NCI-H748 (cell line): ENCODE results near the gene LCT.
A peak's percentile ranks its signal among the peaks of the same experiment; 100 is the strongest.
"Not testable (repeated sequence)": the region's sequence is repeated elsewhere in the genome, so short reads cannot be mapped to it uniquely, and the experiment has no call there.

ENCODE experiments used
- DNase-seq: peaks from one replicate; lab custom pipeline; 2025; ENCODE audit not compliant: unreplicated experiment; lab: John Stamatoyannopoulos, UW

The LCT gene

GRCh38 chr2:135832891-135833290, 4.1 kb downstream of the LCT start:
- no peak for DNase-seq

DNA sequence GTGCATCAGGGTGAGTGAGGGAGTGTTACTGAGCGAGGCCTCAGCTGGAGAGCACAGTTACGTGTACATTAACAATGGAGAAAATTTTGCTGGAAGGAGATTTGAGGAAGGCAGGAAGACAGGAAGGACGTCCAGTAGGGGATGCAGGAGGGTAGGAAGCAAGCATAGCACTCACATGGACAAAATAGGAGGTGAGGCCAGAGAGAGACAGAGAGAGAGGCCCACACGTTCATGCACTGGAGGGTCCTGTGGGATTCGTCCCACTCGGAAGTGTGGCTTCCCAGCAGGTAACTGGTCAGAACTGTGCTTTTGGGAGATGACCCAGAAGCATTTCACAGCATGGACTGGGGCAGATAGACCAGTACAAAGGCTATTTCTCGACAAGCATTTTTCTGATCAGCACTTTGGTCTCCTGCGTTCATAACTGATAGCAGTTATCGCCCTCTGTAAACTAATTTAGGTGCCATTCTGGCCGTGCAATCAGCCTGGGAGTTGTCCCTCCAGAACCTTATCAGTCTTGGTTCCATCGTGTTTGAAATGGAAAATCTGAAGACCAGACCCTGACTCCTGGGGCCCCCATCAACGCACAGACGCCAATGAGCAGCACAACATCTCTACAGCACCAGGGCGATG, 5.7 kb downstream of the LCT start:
- no peak for DNase-seq

DNA sequence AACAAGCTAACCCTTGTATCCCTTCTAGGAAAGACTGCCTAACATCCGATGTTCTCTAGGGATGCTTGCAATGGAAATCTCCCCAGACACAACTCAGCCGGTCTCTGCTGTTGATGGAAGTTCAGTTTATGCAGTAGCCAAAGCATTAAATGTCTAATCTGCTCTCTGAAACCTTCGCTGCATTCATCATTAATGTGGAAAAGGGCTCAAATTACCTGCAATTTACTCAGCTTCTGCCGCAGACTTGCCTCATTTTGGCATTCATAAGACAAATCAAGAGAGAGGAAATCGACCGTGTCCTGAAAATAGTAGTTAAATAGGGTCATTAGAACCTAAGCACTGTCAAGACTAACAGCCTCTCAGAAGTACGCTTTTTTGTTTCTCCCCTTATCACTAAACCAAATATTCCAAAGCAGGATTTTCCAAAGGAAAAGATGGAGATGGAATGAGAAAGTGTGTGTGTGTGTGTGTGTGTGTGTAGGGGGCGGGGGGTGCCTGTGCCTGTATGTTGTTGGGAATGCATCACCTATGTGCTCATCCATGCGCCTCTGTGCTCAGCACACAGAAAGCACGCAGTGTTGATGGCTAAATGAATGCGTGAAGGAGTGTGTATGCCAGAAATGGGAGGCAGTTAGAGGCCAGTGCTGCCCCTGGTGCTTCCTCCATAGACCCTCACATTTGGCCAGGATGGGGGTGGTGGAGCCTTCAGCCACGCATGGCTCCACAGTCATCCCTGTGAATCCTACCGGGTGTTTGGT, 7.4 kb downstream of the LCT start:
- peak; percentile 96 for DNase-seq

GRCh38 chr2:135826544-135826943, 10.4 kb downstream of the LCT start:
- no peak for DNase-seq

DNA sequence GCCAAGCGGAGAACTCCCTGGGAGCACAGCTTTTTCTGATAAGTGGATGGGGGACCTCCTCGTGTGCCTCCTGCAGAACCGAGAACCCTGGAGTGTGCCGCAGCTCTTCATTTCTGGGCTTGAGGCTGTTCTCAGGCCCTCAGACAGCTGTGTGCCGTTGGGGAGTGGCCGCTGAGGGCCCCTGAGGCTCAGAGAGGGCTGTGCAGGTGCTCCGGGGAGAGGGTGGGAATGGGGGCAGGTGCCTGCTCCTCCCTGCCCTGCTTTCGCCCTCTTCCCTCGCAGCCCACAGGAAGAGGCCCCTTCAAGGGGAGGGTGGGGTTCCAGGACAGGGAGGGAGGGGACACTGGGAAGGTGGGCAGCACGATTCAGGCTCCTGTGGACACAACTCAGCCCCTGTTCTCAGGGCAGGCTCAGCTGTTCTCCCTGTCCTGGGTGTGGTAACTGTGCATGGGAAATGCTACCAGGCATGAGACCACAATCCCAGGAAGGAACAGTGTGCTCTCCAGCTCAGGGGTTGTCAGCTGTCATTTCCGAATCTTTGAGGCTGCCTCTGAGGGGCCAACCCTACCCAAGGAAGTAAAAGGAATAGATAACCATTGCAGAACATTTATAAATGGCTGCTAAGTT, 11.3 kb downstream of the LCT start:
- DNase-seq, result peak; percentile 42

GRCh38 chr2:135825131-135825530, 11.9 kb downstream of the LCT start:
- DNase-seq, result no peak

GRCh38 chr2:135822855-135823254, 14.1 kb downstream of the LCT start:
- DNase-seq, result no peak

DNA sequence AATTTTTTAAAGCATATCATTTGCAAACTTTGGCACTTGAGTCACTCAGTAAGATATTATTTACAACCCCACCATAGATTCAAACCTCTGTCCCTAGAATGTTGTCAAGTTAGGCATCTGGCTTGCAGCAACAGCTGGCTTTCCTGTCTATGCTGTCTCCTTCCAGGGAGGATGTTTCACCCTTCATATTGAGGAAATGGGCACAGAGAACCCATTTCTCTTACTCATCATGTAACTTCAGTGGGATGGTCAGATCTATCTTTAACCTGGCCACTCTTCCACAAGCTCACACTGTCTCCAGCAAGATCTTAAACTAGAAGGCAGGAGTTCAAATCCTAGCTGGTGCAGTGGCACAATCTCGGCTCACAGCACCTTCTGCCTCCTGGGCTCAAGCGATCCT, 15.8 kb downstream of the LCT start:
- no peak for DNase-seq

- DNase-seq, result peak; percentile 2
Observed at GRCh38 chr2:135820003-135820618, 16.9 kb downstream of the LCT start.

DNA sequence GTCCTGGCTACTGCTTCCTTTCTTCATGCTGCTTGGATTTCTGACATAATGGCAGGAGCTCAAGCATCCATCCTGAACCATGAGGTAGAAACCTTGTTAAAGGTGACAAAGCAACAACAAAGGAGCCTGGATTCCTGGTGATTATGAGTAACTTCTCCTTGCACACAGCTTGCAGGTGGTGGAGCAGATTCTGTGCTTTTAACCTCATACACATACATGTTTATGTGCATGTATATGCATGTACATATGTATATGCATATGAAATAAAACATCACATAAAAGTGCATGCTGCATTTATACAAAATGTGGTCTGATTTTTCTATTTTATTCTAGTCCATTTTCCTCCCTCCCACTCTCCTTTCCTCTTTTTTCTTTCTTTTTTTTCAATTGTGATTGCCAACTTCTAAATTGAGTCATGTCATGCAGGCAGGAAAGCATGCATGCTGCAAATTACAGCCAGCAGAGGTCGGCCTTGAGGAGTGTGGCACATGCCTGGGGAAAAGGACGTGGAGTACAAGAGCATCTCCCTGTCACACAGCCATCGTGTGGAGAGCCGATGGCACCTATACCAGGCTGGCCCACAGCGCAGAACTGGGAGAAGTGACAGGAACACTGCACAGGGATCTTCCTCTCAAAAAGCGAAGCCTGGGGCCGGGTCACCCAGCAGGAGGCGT, 17.9 kb downstream of the LCT start:
- DNase-seq, result peak; percentile 15

GRCh38 chr2:135817951-135818350, 19.0 kb downstream of the LCT start:
- DNase-seq, result no peak

GRCh38 chr2:135817466-135817865, 19.5 kb downstream of the LCT start:
- no peak for DNase-seq

- DNase-seq, result no peak
Observed at GRCh38 chr2:135815269-135815668, 21.7 kb downstream of the LCT start.

DNA sequence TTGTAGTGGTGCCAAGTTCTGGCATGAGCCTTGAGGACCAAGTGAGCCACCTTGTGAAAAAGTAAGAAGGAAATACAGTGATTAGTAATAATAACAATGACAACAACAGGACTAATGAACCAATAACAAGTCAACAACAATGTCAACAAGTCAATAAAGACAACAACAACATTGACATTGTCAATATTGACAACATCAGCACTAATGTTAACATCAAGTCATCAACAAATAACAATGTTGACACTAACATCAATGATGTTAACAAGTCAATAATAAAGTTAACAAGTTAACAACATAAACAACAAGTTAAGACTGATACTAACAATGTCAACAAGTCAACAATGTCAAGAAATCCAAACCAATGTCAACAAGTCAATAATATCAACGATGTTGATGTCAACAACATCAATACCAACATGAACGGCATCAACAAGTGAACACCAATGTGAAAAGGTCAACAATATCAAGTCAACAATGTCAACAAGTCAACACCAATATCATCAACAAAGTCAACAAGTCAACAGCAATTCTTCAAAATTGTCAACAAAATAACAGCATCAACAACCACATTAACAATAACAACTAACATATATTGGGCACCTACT, 24.0 kb downstream of the LCT start:
- DNase-seq, result no peak

DNA sequence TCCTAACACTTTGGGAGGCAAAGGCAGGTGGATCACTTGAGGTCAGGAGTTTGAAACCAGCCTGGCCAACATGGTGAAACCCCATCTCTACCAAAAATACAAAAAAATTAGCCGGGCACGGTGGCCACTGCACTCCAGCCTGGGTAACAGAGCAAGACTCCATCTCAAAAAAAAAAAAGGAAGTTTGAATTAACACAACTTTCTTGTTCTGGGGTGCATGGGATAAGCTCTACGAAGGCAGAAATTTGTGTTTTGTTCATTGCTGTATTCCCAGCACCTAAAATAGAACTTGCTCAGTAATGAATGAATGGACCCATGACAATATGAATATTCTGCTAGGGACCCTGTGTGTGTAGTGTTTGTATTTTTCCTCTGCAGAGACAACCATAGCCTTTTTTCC, 29.1 kb downstream of the LCT start:
- not testable (repeated sequence) for DNase-seq

GRCh38 chr2:135803278-135803677, 33.7 kb downstream of the LCT start:
- DNase-seq, result no peak

DNA sequence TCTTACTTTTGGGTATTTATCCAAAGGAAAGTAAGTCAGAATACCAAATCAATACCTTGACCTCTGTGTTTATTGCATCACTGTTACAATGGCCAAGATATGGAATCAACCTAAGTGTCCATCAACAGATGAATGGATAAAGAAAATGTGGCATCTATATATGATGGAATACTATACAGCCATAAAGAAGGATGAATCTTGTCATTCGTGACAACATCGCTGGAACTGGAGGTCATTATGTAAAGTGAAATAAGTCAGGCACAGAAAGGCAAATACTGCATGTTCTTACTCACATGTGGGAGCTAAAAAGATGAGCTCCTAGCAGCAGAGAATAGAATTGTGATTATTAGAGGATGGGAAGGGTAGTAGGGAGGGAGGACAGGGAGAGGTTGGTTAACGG, 34.6 kb downstream of the LCT start:
- no peak for DNase-seq

DNA sequence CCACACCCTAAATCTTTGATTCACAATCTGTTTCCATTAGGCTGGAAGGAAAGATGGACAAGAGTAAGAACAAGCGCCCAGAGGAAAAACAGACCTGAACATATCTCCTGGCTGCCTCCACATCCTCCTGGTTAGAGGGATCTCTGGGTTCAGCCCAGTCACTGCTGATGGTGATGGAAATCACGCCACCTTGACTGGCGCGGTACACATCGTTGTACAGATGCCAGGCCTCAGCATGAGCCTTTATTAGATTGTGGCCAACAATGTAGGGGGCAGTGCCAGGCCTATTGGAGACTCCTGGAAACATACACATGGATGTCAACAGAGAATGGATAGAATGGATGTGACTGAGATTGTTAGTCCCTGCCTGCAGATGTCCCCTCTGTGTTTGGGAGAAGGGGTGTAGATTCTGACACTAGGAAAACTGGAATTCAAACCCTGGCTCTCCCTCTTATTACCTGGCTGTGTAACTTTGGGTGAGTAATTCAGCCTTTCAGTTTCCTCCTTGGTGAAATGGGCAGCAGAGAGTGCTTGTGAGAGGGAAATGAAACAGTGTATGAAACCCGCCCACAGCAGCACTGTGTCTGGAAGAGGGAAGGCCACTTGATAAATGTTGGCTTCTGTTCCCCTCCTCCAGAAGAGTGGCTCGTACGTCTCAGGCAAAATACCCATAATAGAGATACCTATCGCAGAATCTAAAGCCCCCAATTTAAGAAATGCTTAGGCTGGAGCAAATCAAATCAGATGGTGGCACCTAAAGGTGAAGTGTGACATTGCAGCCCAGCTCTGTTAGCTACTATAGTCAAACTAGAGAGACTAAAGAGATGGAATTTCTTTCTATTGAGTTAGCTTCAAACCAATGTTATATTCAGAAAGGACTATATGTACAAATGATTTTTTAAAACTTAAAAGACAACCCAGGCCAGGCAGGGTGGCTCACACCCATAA, 36.2 kb downstream of the LCT start:
- no peak for DNase-seq

- DNase-seq, result no peak
Observed at GRCh38 chr2:135799738-135800137, 37.2 kb downstream of the LCT start.

GRCh38 chr2:135798762-135799161, 38.2 kb downstream of the LCT start:
- no peak for DNase-seq
